PC-9 (cell line): ENCODE results near the gene SLC1A2.

ENCODE experiments used
- CTCF ChIP-seq: fragments of 200-600 bp; sonication (generic); conservative IDR thresholded peaks from 2 replicates; pipeline ENCODE4 v1.6.1; 2017; ENCODE audit warnings: mixed run types, antibody characterized with exemption, mild to moderate bottlenecking, moderate library complexity
- EZH2 ChIP-seq: fragments of 200-600 bp; sonication (generic); IDR thresholded peaks from 2 replicates; pipeline ENCODE4 v1.8.0; 2017; ENCODE audit warnings: antibody characterized with exemption, low read depth

GRCh38 chr11:35418282-35419183 is 825 bp downstream of the SLC1A2 start:
- TF ChIP-seq CTCF = no peak
- TF ChIP-seq EZH2 = no peak
